HepG2 (cell line): ENCODE measurements around the gene GPBAR1. TPM values are rescaled to one million over a fixed set of nuclear protein-coding genes. Genes with fewer than 3 reads are reported as not detected.

Source experiments
- CENPT ChIP-seq: sonication (generic); formaldehyde crosslinking; IDR thresholded peaks from 2 replicates; pipeline ENCODE4 v1.8.0; 2022; ENCODE audit warnings: low read depth, mild to moderate bottlenecking, moderate library complexity, missing genetic modification reagents
- GFI1 ChIP-seq: sonication (generic); formaldehyde crosslinking; IDR thresholded peaks from 2 replicates; pipeline ENCODE4 v1.5.0; 2020; ENCODE audit warnings: missing genetic modification reagents, mild to moderate bottlenecking, borderline replicate concordance
- ISL2 ChIP-seq: sonication (generic); formaldehyde crosslinking; IDR thresholded peaks from 2 replicates; pipeline ENCODE4 v1.5.0; 2020; ENCODE audit warnings: missing genetic modification reagents
- KDM3A ChIP-seq: IDR thresholded peaks from 2 replicates; pipeline ENCODE4 v1.6.1; 2018; ENCODE audit warnings: low read depth, missing compliant biosample characterization
- MBNL3 ChIP-seq: fragments of 250-450 bp; sonication (Bioruptor Pico); conservative IDR thresholded peaks from 2 replicates; pipeline ENCODE4 v1.8.0; 2022; ENCODE audit warnings: mild to moderate bottlenecking, inconsistent platforms
- RBM39 ChIP-seq: fragments of 200-400 bp; formaldehyde crosslinking; IDR thresholded peaks from one replicate; pipeline ENCODE4 v1.6.1; 2018; ENCODE audit warnings: antibody characterized with exemption, mild to moderate bottlenecking, low read depth, low read length; ENCODE audit not compliant: poor library complexity, severe bottlenecking
- SALL1 ChIP-seq: sonication (generic); formaldehyde crosslinking; IDR thresholded peaks from 2 replicates; pipeline ENCODE4 v1.8.0; 2022; ENCODE audit warnings: mild to moderate bottlenecking, missing genetic modification reagents
- SPEN ChIP-seq: sonication (generic); formaldehyde crosslinking; IDR thresholded peaks from 2 replicates; pipeline ENCODE4 v1.5.1; 2020; ENCODE audit warnings: low read depth, mild to moderate bottlenecking, missing genetic modification reagents
- ZEB1 ChIP-seq: IDR thresholded peaks from 2 replicates; pipeline ENCODE4 v1.6.1; 2012; ENCODE audit warnings: mild to moderate bottlenecking, low read depth, inconsistent platforms; ENCODE audit not compliant: insufficient replicate concordance
- ZNF101 ChIP-seq: sonication (generic); formaldehyde crosslinking; IDR thresholded peaks from 2 replicates; pipeline ENCODE4 v1.4.0; 2020; ENCODE audit warnings: mild to moderate bottlenecking, low read depth, missing genetic modification reagents, borderline replicate concordance
- ZNF20 ChIP-seq: sonication (generic); formaldehyde crosslinking; IDR thresholded peaks from 2 replicates; pipeline ENCODE4 v1.4.0; 2020; ENCODE audit warnings: mild to moderate bottlenecking, moderate library complexity, missing genetic modification reagents
- ZNF264 ChIP-seq: sonication (generic); formaldehyde crosslinking; IDR thresholded peaks from 2 replicates; pipeline ENCODE4 v1.4.0; 2020; ENCODE audit warnings: missing genetic modification reagents
- ZNF326 ChIP-seq: sonication (generic); formaldehyde crosslinking; IDR thresholded peaks from 2 replicates; pipeline ENCODE4 v1.4.0; 2020; ENCODE audit warnings: missing genetic modification reagents, borderline replicate concordance
- ZNF501 ChIP-seq: sonication (generic); formaldehyde crosslinking; IDR thresholded peaks from 2 replicates; pipeline ENCODE4 v1.5.1; 2020; ENCODE audit warnings: mild to moderate bottlenecking, moderate library complexity, missing genetic modification reagents
- ZNF839 ChIP-seq: sonication (generic); formaldehyde crosslinking; IDR thresholded peaks from 2 replicates; pipeline ENCODE4 v1.4.0; 2020; ENCODE audit warnings: missing genetic modification reagents, mild to moderate bottlenecking, borderline replicate concordance
- polyA plus RNA-seq, 8 experiments: library from polyadenylated mRNA; depleted of rRNA in 3 of 8; stranded (reverse) in 7 of 8; unstranded in 1 of 8; fragments of >200 nt; fragmentation: Illumina TruSeq in 4 of 8; extraction: Trizol in 4 of 8; gene quantifications; 2 replicates each; pipeline versions ENCODE4 v1.2.1 to v1.2.3, GENCODE V29; 2011 to 2016; ENCODE audit warnings: low read depth in 4 of 8, missing spikeins in 1 of 8, mixed read lengths in 1 of 8; ENCODE audit not compliant: insufficient read depth in 1 of 8
- total RNA-seq, 5 experiments: library from RNA; depleted of rRNA; stranded (reverse); fragments of >200 nt; fragmentation: Illumina TruSeq; extraction: Trizol; gene quantifications; 2 replicates each; pipeline ENCODE4 v1.2.3, GENCODE V29; 2016; ENCODE audit warnings: low read depth in 1 of 5
- TF ChIP-seq, protein P1 (sequence below): sonication (generic); formaldehyde crosslinking; IDR thresholded peaks from 2 replicates; pipeline ENCODE4 v1.5.1; 2020; ENCODE audit warnings: mild to moderate bottlenecking, missing genetic modification reagents, borderline replicate concordance
- TF ChIP-seq, protein P2 (sequence below): sonication (generic); formaldehyde crosslinking; IDR thresholded peaks from 2 replicates; pipeline ENCODE4 v1.8.0; 2022; ENCODE audit warnings: missing genetic modification reagents, mild to moderate bottlenecking, moderate library complexity, borderline replicate concordance
- TF ChIP-seq, protein P3 (sequence below): sonication (generic); formaldehyde crosslinking; IDR thresholded peaks from 2 replicates; pipeline ENCODE4 v1.5.1; 2020; ENCODE audit warnings: missing genetic modification reagents, mild to moderate bottlenecking, borderline replicate concordance
- TF ChIP-seq, protein P4 (sequence below): sonication (generic); formaldehyde crosslinking; IDR thresholded peaks from 2 replicates; pipeline ENCODE4 v1.4.0; 2020; ENCODE audit warnings: missing genetic modification reagents

GPBAR1 gene
- total and polyA plus RNA-seq, 2 of the 13 experiments (the other 11 are each of a cell fraction or from before 2014, with no cell fraction given) = 0.05 to 0.09 TPM

DNA sequence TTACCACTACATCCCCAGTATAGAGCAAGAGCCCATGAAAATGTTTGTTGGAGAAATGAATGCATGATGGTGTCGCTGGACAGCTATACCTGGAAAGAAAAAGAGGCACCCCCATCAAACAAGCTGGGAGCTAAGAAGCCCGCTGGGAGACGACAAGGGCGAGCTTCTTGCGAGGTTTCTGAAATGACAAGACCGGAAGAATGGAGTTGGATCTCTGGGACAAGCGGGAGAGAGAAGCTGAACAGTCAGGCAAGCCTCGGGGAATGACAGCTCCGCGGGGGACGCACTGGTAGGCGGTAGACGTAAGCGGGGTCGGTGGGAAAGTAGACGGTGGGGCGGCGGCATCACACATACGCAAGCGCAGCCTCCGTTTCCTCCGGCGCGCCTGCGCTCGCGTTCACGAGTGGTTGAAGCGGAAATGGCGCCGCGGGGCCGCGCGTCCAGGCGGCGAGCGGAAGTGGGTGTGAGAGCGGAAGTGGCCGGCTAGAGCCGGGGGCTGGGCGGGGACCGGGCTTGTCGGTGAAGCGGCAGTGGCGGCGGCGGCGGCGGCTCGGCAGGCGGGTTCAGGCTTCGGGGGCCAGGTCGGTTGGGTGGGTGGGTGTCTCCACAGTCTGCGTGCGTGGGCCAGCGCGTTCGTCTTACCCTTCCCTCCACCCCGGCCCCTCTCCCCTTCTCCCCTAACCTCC lies 44.0 kb upstream of the GPBAR1 start, which contains the start of gene ARPC2 (continued):
- TF ChIP-seq ZNF326 (CRISPR knock-in tag) (no peak), MBNL3 (CRISPR knock-in tag) (no peak), ZNF101 (peak; percentile 38; the same call in 1 of the 2 replicates), GFI1 (CRISPR knock-in tag) (0 out of 2 replicates have a peak, but pooled peaks have one; percentile 13), ISL2 (peak; percentile 39; the same call in 1 of the 2 replicates), ZNF501 (CRISPR knock-in tag) (peak; percentile 90), ZNF20 (CRISPR knock-in tag) (peak; percentile 64; the same call in 1 of the 2 replicates), ZEB1 (no peak), SALL1 (CRISPR knock-in tag) (peak; percentile 85), KDM3A (CRISPR knock-in tag) (no peak), RBM39 (no peak), ZNF264 (CRISPR knock-in tag) (0 out of 2 replicates have a peak, but pooled peaks have one; percentile 72), CENPT (no peak), ZNF839 (CRISPR knock-in tag) (peak; percentile 51; the same call in 1 of the 2 replicates), SPEN (peak; percentile 90)
- TF ChIP-seq, protein P1, sequence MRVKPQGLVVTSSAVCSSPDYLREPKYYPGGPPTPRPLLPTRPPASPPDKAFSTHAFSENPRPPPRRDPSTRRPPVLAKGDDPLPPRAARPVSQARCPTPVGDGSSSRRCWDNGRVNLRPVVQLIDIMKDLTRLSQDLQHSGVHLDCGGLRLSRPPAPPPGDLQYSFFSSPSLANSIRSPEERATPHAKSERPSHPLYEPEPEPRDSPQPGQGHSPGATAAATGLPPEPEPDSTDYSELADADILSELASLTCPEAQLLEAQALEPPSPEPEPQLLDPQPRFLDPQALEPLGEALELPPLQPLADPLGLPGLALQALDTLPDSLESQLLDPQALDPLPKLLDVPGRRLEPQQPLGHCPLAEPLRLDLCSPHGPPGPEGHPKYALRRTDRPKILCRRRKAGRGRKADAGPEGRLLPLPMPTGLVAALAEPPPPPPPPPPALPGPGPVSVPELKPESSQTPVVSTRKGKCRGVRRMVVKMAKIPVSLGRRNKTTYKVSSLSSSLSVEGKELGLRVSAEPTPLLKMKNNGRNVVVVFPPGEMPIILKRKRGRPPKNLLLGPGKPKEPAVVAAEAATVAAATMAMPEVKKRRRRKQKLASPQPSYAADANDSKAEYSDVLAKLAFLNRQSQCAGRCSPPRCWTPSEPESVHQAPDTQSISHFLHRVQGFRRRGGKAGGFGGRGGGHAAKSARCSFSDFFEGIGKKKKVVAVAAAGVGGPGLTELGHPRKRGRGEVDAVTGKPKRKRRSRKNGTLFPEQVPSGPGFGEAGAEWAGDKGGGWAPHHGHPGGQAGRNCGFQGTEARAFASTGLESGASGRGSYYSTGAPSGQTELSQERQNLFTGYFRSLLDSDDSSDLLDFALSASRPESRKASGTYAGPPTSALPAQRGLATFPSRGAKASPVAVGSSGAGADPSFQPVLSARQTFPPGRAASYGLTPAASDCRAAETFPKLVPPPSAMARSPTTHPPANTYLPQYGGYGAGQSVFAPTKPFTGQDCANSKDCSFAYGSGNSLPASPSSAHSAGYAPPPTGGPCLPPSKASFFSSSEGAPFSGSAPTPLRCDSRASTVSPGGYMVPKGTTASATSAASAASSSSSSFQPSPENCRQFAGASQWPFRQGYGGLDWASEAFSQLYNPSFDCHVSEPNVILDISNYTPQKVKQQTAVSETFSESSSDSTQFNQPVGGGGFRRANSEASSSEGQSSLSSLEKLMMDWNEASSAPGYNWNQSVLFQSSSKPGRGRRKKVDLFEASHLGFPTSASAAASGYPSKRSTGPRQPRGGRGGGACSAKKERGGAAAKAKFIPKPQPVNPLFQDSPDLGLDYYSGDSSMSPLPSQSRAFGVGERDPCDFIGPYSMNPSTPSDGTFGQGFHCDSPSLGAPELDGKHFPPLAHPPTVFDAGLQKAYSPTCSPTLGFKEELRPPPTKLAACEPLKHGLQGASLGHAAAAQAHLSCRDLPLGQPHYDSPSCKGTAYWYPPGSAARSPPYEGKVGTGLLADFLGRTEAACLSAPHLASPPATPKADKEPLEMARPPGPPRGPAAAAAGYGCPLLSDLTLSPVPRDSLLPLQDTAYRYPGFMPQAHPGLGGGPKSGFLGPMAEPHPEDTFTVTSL (CRISPR knock-in tag) = no peak; the same call in 1 of the 2 replicates
- TF ChIP-seq, protein P2, sequence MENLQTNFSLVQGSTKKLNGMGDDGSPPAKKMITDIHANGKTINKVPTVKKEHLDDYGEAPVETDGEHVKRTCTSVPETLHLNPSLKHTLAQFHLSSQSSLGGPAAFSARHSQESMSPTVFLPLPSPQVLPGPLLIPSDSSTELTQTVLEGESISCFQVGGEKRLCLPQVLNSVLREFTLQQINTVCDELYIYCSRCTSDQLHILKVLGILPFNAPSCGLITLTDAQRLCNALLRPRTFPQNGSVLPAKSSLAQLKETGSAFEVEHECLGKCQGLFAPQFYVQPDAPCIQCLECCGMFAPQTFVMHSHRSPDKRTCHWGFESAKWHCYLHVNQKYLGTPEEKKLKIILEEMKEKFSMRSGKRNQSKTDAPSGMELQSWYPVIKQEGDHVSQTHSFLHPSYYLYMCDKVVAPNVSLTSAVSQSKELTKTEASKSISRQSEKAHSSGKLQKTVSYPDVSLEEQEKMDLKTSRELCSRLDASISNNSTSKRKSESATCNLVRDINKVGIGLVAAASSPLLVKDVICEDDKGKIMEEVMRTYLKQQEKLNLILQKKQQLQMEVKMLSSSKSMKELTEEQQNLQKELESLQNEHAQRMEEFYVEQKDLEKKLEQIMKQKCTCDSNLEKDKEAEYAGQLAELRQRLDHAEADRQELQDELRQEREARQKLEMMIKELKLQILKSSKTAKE = no peak
- TF ChIP-seq, protein P3, sequence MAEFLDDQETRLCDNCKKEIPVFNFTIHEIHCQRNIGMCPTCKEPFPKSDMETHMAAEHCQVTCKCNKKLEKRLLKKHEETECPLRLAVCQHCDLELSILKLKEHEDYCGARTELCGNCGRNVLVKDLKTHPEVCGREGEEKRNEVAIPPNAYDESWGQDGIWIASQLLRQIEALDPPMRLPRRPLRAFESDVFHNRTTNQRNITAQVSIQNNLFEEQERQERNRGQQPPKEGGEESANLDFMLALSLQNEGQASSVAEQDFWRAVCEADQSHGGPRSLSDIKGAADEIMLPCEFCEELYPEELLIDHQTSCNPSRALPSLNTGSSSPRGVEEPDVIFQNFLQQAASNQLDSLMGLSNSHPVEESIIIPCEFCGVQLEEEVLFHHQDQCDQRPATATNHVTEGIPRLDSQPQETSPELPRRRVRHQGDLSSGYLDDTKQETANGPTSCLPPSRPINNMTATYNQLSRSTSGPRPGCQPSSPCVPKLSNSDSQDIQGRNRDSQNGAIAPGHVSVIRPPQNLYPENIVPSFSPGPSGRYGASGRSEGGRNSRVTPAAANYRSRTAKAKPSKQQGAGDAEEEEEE = no peak
- TF ChIP-seq, protein P4, sequence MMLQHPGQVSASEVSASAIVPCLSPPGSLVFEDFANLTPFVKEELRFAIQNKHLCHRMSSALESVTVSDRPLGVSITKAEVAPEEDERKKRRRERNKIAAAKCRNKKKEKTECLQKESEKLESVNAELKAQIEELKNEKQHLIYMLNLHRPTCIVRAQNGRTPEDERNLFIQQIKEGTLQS = no peak
